Ascending aorta (tissue), 2 donors: ENCODE results near the gene TMEM106A. TPM values are rescaled to one million over a fixed set of nuclear protein-coding genes. Genes with fewer than 3 reads are reported as not detected.
"Not testable (repeated sequence)": the region's sequence is repeated elsewhere in the genome, so short reads cannot be mapped to it uniquely, and the experiment has no call there.

Source experiments
- DNase-seq, 2 donors: peaks; one replicate each; pipeline ENCODE4 v3.0.0-alpha.2; 2019; ENCODE audit warnings: low spot score in 2 of 2
- H3K27ac ChIP-seq, 2 donors: fragments of 200-600 bp; sonication (generic); one replicate each; pipeline ENCODE4 v1.5.1; 2016 to 2017; ENCODE audit warnings: mild to moderate bottlenecking in 1 of 2
- H3K27me3 ChIP-seq: fragments of 200-600 bp; sonication (generic); one replicate; pipeline ENCODE4 v1.5.1; 2017
- H3K36me3 ChIP-seq, 2 donors: fragments of 200-600 bp; sonication (generic); one replicate each; pipeline ENCODE4 v1.5.1; 2016
- H3K4me1 ChIP-seq, 2 donors: fragments of 200-600 bp; sonication (generic); one replicate each; pipeline ENCODE4 v1.5.1; 2016 to 2017; ENCODE audit warnings: mild to moderate bottlenecking in 1 of 2
- H3K4me3 ChIP-seq, 2 donors: fragments of 200-600 bp; sonication (generic); one replicate each; pipeline ENCODE4 v1.5.1; 2016 to 2017; ENCODE audit warnings: mild to moderate bottlenecking in 1 of 2
- H3K9me3 ChIP-seq, 2 donors: fragments of 200-600 bp; sonication (generic); one replicate each; pipeline ENCODE4 v1.5.1; 2016
- CTCF ChIP-seq, 3 experiments: fragments of 200-600 bp in 2 of 3; fragments of 450-650 bp in 1 of 3; sonication (generic) in 2 of 3; IDR thresholded peaks; one replicate each; pipeline ENCODE4 v1.5.1; 2016 to 2019; ENCODE audit warnings: antibody characterized with exemption in 3 of 3, mild to moderate bottlenecking in 1 of 3, moderate library complexity in 1 of 3
- intact Hi-C: fragments of 100-400 bp; cut with DNase I; formaldehyde crosslinking; loops from one replicate; pipeline ENCODE4 v1.15.1; 2023
- total RNA-seq: library from RNA; depleted of rRNA; stranded (reverse); fragments of >200 nt; gene quantifications from one replicate; pipeline ENCODE4 v1.1.0, GENCODE V29; 2016

The TMEM106A gene
- total RNA-seq, 1 donor from 2014 or later = 18.5 TPM

GRCh38 chr17:43226393-43226792 is 14.7 kb downstream of the TMEM106A start:
- Histone ChIP-seq H3K36me3 (peaks cover 14 to 17% of the 10 kb centered on the region in 2 donors), H3K27me3 (no peaks in the 10 kb centered on the region), H3K27ac (no peak overlapping the region), H3K9me3 (no peaks in the 10 kb centered on the region), H3K4me1 (no peaks in the 10 kb centered on the region), H3K4me3 (no peak overlapping the region)
- no peak for DNase-seq
- intact Hi-C loops = no loop called here
- no peak for TF ChIP-seq CTCF (IDR thresholded peaks at IDR 0.05)

GRCh38 chr17:43228020-43228782 is 16.5 kb downstream of the TMEM106A start, which contains the start of gene CCDC200:
TSS of gene CCDC200 (minus strand) at chr17:43228623. CDS start at chr17:43228554, 69 bp downstream.
- intact Hi-C loops, H3K4me3 ChIP-seq, H3K9me3 ChIP-seq, H3K4me1 ChIP-seq, H3K27ac ChIP-seq, H3K27me3 ChIP-seq, DNase-seq: not testable (repeated sequence)
- H3K36me3 ChIP-seq = peaks cover 14 to 17% of the 10 kb centered on the region in 2 donors

- H3K27ac ChIP-seq = peak overlapping the region in 1 of 2 donors; percentile 34
- DNase-seq = peak in 1 of 2 donors; percentile 54
- intact Hi-C loops = not testable (repeated sequence)
Measured at GRCh38 chr17:43231205-43232020, 19.7 kb downstream of the TMEM106A start.

GRCh38 chr17:43232021-43232699 is 20.5 kb downstream of the TMEM106A start:
- H3K27me3 ChIP-seq, intact Hi-C loops, H3K36me3 ChIP-seq, H3K4me1 ChIP-seq, H3K9me3 ChIP-seq, H3K4me3 ChIP-seq: not testable (repeated sequence)
- DNase-seq = peak; percentile 18 to 79
- H3K27ac ChIP-seq = peak overlapping the region in 1 of 2 donors; percentile 34

More at GRCh38 chr17:43231205-43232020, 19.7 kb downstream of the TMEM106A start:
- H3K4me1 ChIP-seq, H3K36me3 ChIP-seq, H3K27me3 ChIP-seq, H3K9me3 ChIP-seq, H3K4me3 ChIP-seq: not testable (repeated sequence)

- H3K36me3 ChIP-seq, H3K27ac ChIP-seq, H3K9me3 ChIP-seq, intact Hi-C loops, H3K27me3 ChIP-seq, H3K4me3 ChIP-seq, DNase-seq, H3K4me1 ChIP-seq: not testable (repeated sequence)
Measured at GRCh38 chr17:43233263-43233662, 21.6 kb downstream of the TMEM106A start.

- H3K9me3 ChIP-seq, H3K27me3 ChIP-seq, H3K4me3 ChIP-seq, DNase-seq, intact Hi-C loops, H3K27ac ChIP-seq, H3K4me1 ChIP-seq, H3K36me3 ChIP-seq: not testable (repeated sequence)
Measured at GRCh38 chr17:43233877-43234276, 22.2 kb downstream of the TMEM106A start, which contains the start of gene RNU2-1. TSS of gene RNU2-1 (minus strand) at chr17:43233977.

- H3K4me1 ChIP-seq, H3K36me3 ChIP-seq, H3K4me3 ChIP-seq, intact Hi-C loops, H3K9me3 ChIP-seq, H3K27ac ChIP-seq, DNase-seq, H3K27me3 ChIP-seq: not testable (repeated sequence)
Measured at GRCh38 chr17:43239597-43239996, 27.9 kb downstream of the TMEM106A start.

- H3K36me3 ChIP-seq, intact Hi-C loops: not testable (repeated sequence)
Measured at GRCh38 chr17:43240596-43241352, 29.1 kb downstream of the TMEM106A start.

GRCh38 chr17:43246456-43246855 is 34.8 kb downstream of the TMEM106A start:
- peak overlapping the region in 1 of 2 donors; percentile 45 for H3K27ac ChIP-seq
- H3K27me3 ChIP-seq, H3K4me1 ChIP-seq, DNase-seq, intact Hi-C loops, H3K9me3 ChIP-seq, H3K36me3 ChIP-seq: not testable (repeated sequence)
- H3K4me3 ChIP-seq = peak overlapping the region in 1 of 2 donors; percentile 37

More at GRCh38 chr17:43240596-43241352, 29.1 kb downstream of the TMEM106A start:
- not testable (repeated sequence) for H3K27me3 ChIP-seq, DNase-seq, H3K4me1 ChIP-seq, H3K9me3 ChIP-seq, H3K27ac ChIP-seq, H3K4me3 ChIP-seq
